Thyroid gland (tissue), 4 donors: ENCODE results near the gene OR10D3. TPM values are rescaled to one million over a fixed set of nuclear protein-coding genes. Genes with fewer than 3 reads are reported as not detected.

Source experiments
- DNase-seq, 2 donors: peaks; one replicate each; pipeline ENCODE4 v3.0.0-alpha.2; 2019
- H3K27ac ChIP-seq, 3 donors: fragments of 200-600 bp; sonication (generic); 1 replicate in 2 of 3; 2 replicates in 1 of 3; pipeline ENCODE4 v1.5.1; 2016 to 2019; ENCODE audit warnings: mild to moderate bottlenecking in 1 of 3, moderate library complexity in 1 of 3
- H3K27me3 ChIP-seq: fragments of 200-600 bp; sonication (generic); one replicate; pipeline ENCODE4 v1.5.1; 2019
- H3K36me3 ChIP-seq, 2 donors: fragments of 200-600 bp; sonication (generic); one replicate each; pipeline ENCODE4 v1.5.1; 2016 to 2019
- H3K4me1 ChIP-seq, 2 donors: fragments of 200-600 bp; sonication (generic); one replicate each; pipeline ENCODE4 v1.5.1; 2017 to 2019
- H3K4me3 ChIP-seq, 3 donors: fragments of 200-600 bp; sonication (generic); replicated peaks in 1 of 3; 1 replicate in 2 of 3; 2 replicates in 1 of 3; pipeline ENCODE4 v1.5.1; 2016; ENCODE audit warnings: mild to moderate bottlenecking in 1 of 3
- H3K9me3 ChIP-seq: fragments of 200-600 bp; sonication (generic); one replicate; pipeline ENCODE4 v1.5.1; 2017
- POLR2A ChIP-seq, 2 donors: fragments of 450-650 bp; IDR thresholded peaks; one replicate each; pipeline ENCODE4 v1.6.1; 2017; ENCODE audit warnings: antibody characterized with exemption in 2 of 2, mild to moderate bottlenecking in 2 of 2, moderate library complexity in 1 of 2
- WGBS, 2 donors: methylation state at CpG; one replicate each; pipeline ENCODE4 v1.1.5; 2017; 5-methylcytosine and 5-hydroxymethylcytosine counted together
- intact Hi-C: fragments of 100-400 bp; cut with DNase I; formaldehyde crosslinking; loops from one replicate; pipeline ENCODE4 v1.15.1; 2023
- total RNA-seq, 4 donors: library from RNA; depleted of rRNA; stranded (reverse); fragments of >200 nt; gene quantifications; one replicate each; pipeline ENCODE4 v1.2.3, GENCODE V29; 2016
- TF ChIP-seq, protein P1 (sequence below), 6 experiments: fragments of 200-600 bp in 3 of 6; fragments of 450-650 bp in 3 of 6; sonication (generic) in 3 of 6; IDR thresholded peaks; one replicate each; pipeline ENCODE4 v1.5.1; 2016 to 2019; ENCODE audit warnings: antibody characterized with exemption in 6 of 6, mild to moderate bottlenecking in 2 of 6, inconsistent platforms in 1 of 6, moderate library complexity in 1 of 6

Gene OR10D3
- total RNA-seq, 4 donors from 2014 or later = not detected

DNA sequence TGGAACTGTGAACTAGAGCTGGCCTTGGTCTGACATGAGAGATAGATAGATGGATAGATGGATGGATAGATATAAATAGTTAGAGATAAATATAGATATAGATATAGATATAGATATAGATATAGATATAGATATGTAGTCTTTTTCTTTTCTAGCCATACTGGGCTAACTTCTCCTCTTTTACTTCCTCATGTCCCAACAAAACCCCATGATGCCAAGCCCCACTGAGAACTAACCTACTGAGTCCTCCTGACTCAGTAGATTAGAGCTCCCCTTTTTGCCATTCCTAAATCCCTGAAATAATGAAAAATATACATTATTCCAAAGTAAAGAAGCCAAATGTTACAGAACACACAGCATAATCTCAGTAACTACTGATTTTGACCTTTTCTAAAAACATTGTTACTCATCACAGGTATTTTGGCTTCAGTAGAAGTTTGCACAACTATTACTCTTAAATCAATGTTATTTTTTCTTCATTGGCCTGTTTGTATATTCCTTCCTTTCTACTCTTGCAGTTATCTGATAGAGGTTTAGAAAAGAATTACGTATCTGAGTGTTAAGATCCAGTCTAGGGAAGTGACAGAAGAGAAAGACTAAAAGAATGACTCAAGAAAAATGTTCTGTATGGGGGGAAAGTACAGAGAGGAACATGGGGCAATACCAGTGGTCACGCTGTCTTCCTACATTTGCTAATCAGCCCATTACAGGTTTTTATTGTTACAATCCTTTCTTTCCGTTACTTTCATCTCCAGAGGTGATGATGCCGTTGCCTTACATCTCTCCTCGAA, 6.0 kb upstream of the OR10D3 start:
- H3K27ac ChIP-seq = no peak overlapping the region
- no peaks in the 10 kb centered on the region for H3K27me3 ChIP-seq
- TF ChIP-seq POLR2A (IDR thresholded peaks at IDR 0.05) = no peak
- TF ChIP-seq, protein P1, sequence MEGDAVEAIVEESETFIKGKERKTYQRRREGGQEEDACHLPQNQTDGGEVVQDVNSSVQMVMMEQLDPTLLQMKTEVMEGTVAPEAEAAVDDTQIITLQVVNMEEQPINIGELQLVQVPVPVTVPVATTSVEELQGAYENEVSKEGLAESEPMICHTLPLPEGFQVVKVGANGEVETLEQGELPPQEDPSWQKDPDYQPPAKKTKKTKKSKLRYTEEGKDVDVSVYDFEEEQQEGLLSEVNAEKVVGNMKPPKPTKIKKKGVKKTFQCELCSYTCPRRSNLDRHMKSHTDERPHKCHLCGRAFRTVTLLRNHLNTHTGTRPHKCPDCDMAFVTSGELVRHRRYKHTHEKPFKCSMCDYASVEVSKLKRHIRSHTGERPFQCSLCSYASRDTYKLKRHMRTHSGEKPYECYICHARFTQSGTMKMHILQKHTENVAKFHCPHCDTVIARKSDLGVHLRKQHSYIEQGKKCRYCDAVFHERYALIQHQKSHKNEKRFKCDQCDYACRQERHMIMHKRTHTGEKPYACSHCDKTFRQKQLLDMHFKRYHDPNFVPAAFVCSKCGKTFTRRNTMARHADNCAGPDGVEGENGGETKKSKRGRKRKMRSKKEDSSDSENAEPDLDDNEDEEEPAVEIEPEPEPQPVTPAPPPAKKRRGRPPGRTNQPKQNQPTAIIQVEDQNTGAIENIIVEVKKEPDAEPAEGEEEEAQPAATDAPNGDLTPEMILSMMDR (IDR thresholded peaks at IDR 0.05) = no peak
- peaks cover 0 to 8% of the 10 kb centered on the region in 2 donors for H3K4me1 ChIP-seq
- no peak for DNase-seq
- H3K4me3 ChIP-seq = no peak overlapping the region
- WGBS, 2 donors = 88 to 89% methylated on average over 5 of the region's 5 CpGs
- no peaks in the 10 kb centered on the region for H3K9me3 ChIP-seq
- H3K36me3 ChIP-seq = no peaks in the 10 kb centered on the region
- intact Hi-C loops = no loop called here

DNA sequence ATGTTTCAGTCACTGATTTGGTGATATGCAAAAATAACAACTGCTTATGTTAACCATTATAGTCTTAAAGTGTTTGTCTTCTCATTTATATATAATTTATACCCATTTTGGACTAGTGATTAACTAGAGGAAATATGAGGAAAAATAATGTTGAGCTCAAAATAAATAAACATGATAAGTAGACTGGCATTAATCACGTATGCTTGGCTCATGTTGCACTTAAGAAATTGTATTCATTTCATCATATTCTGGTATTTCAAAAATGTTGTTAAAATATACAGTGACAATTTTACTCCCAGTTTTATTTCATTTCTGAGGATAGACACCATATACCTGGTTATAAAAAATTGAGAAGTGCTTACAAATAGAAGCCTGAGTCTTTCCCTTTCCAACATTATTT, 3.8 kb upstream of the OR10D3 start:
- TF ChIP-seq, protein P1 (IDR thresholded peaks at IDR 0.05) = no peak
- TF ChIP-seq POLR2A (IDR thresholded peaks at IDR 0.05) = no peak
- 71 to 73% methylated on average over 1 of the region's 1 CpG for WGBS, 2 donors
- peaks cover 0 to 4% of the 10 kb centered on the region in 2 donors for H3K4me1 ChIP-seq
- intact Hi-C loops = no loop called here
- no peak for DNase-seq
- H3K4me3 ChIP-seq = no peak overlapping the region
- H3K27ac ChIP-seq = no peak overlapping the region
- H3K36me3 ChIP-seq = no peaks in the 10 kb centered on the region
- H3K27me3 ChIP-seq = no peaks in the 10 kb centered on the region
- H3K9me3 ChIP-seq = no peaks in the 10 kb centered on the region

DNA sequence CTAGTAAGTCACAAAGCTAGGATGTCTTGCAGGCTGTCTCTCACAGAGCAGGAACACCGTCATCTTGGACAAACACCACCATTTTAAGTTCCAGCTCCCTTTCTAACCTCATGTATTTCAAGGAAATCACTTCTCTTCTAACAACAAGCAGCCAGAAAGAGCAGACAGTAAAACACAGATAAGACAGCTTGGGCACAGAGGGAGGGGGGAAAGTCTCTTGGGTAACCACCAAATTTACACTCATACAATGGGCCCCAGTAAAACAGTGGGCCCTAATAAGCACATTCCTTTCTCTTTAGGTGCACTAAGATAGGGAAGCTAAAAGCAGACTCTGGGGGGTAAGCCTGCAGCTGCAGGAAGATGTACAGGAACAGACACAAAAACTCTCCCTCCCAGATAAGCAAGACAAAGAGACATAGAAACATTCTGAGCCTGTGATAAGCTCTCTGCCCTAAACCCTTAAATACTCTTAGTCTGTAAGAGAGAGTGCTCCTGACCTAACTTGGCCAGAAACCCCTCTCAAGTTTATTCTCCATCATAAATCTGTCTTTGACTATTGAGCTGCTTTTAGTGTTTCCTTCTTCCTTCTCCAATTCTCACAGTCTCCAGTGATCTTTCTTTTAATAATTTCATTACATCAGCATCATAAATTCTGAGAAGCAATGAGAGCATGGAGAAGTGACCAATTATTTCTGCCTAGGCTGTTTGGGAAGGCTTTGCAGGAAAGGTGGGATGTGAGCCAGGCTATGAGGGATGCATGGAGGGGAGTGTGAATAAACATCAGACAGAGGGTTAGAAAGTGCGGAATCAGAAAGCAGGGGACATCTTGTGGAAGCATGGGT, 7.4 kb downstream of the OR10D3 start:
- Histone ChIP-seq H3K36me3 (no peaks in the 10 kb centered on the region), H3K4me1 (no peaks in the 10 kb centered on the region), H3K4me3 (no peak overlapping the region), H3K9me3 (no peaks in the 10 kb centered on the region), H3K27ac (no peak overlapping the region), H3K27me3 (no peaks in the 10 kb centered on the region)
- WGBS, 2 donors = 69 to 73% methylated on average over 2 of the region's 2 CpGs
- intact Hi-C loops = no loop called here
- TF ChIP-seq, protein P1 (IDR thresholded peaks at IDR 0.05) = no peak
- TF ChIP-seq POLR2A (IDR thresholded peaks at IDR 0.05) = no peak
- DNase-seq = no peak

DNA sequence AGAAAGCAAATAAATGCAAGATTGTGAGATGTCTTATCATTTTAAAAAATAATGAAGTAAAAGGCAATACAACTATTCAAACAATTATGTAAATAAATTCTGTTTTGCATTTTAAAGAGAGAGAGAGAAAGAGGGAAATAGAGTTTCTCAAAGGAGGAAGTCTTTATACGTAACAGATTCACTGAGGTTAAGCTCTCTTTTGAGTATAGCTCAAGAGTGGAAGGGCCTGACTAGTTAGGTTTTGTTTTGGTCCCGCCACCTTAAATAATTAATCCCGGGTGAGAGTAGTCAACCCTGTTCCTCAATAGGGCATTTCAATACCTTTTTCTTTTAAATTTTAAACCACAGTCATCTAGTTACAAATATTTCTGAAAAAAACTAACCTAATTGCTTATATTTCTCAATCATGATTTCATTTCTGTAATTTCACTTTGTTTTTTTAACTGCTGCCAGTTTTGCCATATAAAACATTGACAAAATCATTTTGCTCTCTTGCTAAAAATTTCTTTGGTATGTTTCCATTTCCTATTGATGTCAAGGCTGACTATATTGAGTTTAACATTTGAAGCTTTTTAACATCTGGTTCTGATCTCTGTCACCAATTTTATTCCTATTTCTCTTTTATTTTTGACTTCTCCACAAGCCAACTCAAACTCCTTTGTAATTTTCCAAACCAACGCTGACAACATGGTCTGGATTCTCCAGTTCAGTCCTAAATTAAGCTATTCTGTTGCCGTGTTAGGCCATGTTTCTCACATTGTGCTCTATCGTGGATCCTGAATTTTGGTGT, 10.3 kb downstream of the OR10D3 start:
- WGBS, 2 donors = 69 to 73% methylated on average over 6 of the region's 6 CpGs
- no peak overlapping the region for H3K4me3 ChIP-seq
- H3K4me1 ChIP-seq = no peaks in the 10 kb centered on the region
- no peak overlapping the region for H3K27ac ChIP-seq
- DNase-seq = no peak
- H3K36me3 ChIP-seq = no peaks in the 10 kb centered on the region
- TF ChIP-seq, protein P1 (IDR thresholded peaks at IDR 0.05) = no peak
- no peak for TF ChIP-seq POLR2A (IDR thresholded peaks at IDR 0.05)
- no peaks in the 10 kb centered on the region for H3K9me3 ChIP-seq
- intact Hi-C loops = no loop called here
- H3K27me3 ChIP-seq = no peaks in the 10 kb centered on the region
